ENCODE results near the gene SLC2A5.
A peak's percentile ranks its signal among the peaks of the same experiment; 100 is the strongest.
"Not testable (repeated sequence)": the region's sequence is repeated elsewhere in the genome, so short reads cannot be mapped to it uniquely, and the experiment has no call there.

The SLC2A5 gene

DNA sequence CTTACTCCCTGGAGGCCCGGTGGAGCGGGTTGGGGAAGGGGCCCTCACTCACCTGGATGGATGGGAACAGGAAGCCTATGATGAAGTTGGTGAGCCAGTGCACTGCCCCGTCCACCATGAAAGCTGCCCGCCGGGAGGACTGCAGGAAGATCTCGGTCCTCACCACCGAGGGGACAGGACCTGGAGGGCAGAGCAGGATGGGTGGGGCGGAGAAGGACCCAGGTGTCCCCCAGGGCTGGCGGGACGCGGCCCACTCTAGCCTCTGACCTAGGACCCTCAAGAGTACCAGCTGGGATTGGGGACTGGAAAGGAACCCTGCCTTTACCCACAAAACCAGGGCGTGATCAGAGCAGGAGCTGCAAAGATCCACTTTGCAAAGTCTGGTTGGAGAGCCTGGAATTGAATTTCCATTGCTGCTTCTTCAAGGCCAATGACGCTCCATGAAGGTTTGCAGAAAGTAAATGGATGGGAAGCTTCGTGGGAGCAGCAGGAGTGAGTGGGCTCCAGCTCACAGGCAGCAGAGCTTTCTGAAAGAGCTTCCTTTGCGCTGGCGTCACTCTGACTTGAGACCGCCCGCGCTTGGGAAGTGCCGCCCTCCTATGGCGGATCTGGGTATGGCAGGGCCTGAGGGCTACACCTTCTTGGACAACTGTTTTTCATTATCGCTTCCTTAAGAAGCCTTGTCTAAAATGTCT is 64.6 kb downstream of the SLC2A5 start:
- peak; percentile 82 for DNase-seq

GRCh38 chr1:9004031-9004699 is 65.3 kb downstream of the SLC2A5 start:
- DNase-seq: no peak

DNA sequence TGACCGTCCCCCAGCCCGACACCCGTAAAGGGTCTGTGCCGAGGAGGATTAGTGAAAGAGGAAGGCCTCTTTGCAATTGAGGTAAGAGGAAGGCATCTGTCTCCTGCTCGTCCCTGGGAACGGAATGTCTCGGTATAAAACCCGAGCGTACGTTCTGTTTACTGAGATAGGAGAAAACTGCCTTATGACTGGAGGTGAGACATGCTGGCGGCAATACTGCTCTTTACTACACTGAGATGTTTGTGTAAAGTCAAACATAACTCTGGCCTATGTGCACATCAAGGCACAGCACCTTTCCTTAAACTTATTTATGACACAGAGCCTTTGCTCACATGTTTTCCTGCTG is 67.2 kb downstream of the SLC2A5 start:
- not testable (repeated sequence) for DNase-seq

DNA sequence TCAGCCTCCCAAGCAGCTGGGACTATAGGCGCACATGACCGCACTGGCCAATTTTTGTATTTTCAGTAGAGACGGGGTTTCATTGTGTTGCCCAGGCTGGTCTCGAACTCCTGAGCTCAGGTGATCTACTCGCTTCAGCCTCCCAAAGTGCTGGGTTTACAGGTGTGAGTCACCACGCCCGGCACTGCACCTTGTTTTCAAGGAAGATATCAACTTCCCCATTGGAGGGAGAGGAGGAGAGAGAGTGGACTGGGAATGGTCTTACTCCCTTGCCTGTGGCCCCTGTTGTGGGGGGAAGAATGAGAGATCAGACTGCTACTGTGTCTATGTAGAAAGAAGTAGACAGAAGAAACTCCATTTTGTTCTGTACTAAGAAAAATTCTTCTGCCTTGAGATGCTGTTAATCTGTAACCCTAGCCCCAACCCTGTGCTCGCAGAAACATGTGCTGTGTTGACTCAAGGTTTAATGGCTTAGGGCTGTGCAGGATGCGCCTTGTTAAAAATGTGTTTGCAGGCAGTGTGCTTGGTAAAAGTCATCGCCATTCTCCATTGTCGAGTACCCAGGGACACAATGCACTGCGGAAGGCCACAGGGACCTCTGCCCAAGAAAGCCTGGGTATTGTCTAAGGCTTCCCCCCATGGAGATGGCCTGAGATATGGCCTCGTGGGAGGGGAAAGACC is 67.8 kb downstream of the SLC2A5 start:
- not testable (repeated sequence) for DNase-seq

- DNase-seq: not testable (repeated sequence)
Measured at GRCh38 chr1:8993962-8994675, 75.3 kb downstream of the SLC2A5 start.

DNA sequence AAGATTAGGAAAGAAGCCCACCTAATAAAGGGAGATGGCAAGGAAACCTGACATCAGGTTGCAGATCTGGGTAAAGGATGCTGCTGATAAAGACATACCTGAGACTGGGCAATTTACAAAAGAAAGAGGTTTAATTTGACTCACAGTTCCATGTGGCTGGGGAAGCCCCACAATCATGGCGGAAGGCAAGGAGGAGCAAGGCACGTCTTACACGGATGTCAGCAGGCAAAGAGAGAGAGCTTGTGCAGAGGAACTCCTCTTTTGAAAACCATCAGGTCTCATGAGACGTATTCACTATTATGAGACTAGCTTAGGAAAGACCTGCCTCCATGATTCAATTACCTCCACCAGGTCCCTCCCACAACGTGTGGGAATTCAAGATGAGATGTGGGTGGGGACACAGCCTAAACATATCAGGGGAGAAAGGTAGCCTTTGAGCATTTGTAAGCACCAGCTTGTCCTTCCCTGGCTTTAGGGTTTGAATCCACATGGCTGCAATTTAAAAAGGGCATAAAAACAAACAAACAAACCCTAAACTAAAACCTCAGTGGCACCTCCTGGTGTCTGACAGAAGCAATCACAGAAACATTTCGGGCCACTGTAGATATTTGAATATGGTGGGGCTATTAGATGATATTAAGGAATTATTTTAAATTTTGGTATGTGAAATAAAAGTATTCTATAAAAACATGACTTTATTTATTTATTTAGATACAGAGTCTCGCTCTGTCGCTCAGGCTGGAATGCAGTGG is 76.3 kb downstream of the SLC2A5 start:
- no peak for DNase-seq

GRCh38 chr1:8989821-8990220 is 79.6 kb downstream of the SLC2A5 start:
- no peak for DNase-seq

GRCh38 chr1:8989061-8989460 is 80.4 kb downstream of the SLC2A5 start:
- DNase-seq: no peak

GRCh38 chr1:8988618-8988967 is 80.8 kb downstream of the SLC2A5 start:
- no peak for DNase-seq

DNA sequence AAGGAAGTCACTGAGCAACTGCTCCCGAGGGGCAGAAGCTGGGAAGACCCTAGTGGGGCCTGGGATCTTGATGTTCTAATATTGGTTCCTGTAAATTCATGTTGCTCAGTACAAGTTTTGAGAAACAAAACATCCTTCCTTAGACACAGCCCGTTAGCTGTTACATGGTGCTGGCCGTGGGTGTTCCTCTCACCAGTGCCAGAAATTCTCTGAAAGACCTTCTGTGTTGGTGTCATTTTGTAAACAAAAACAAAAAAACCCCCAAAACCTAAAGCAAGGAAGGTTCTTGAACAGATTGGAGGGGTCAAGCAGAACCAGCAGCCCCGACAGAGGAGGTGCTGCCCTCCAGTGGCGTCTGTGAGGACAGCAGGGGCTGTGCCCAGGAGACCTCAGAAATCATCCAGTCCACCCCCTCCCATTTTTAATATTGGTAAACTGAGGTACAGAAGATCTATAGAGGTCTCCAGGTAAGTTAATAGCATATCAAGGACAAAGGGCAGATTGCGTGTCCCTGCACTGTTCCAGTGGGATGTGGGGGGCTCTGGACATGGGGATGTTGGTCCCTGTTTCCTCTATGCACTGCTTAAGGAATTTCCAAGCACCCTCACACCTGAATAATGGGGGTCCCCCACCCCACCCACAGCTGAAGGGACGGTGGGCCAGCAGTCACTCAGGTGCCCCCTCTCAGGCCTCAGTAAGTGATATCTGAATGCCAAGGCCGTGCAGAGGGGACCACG is 81.4 kb downstream of the SLC2A5 start:
- DNase-seq: peak; percentile 63

DNA sequence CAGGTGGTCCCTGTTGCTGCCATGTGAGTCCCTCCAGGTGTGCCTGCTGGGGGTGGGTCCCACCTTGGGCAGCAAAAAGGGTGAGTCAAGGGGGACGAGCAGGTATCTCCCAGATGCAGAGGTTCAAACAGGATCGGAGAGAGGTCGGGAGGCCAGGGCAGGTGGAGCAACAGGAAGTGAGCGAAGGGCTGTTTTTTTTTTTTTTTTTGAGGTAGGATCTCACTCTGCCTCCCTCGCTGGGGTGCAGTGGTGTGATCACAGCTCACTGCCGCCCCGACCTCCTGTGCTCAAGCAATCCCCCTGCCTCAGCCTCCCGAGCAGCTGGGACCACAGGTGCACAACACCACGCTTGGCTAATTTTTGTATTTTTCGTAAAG is 82.6 kb downstream of the SLC2A5 start:
- no peak for DNase-seq

DNA sequence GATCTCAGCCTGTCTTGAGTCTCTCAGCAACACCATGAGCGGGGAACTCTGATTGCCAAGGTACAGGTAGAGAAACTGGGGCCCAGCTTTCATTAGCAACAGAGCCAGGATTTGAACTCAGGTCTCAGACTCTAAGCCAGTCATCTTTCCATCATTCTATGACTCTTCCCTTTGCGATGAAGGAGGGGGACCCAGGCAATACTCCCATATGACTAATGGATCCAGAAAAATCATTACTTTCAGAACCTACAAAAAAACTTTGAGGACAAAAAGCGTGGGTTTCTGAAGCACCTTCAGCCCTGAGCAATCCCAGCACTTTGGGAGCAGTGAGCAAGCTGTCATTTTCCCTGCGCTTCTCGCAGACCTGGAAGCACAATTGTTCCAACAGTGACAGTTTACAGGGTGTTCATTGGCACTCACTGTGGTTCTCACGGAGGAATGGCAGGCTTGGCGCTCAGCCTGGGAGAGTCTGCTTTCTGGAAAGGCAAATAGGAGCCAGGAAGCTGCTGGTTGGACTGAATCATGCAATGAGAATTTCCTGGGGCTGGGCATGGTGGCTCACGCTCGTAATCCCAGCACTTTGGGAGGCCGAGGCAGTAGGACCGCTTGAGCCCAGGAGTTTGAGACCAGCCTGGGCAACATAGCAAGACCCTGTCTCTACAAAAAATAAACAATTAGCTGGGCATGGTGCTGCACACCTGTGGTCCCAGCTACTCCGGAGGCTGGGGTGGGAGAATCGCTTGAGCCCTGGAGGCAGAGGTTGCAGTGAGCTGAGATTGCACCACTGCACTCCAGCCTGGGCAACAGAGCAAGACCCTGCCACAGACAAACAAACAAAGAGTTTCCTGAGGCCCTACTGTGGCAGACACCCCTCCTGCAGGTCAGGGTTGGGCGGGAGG is 83.3 kb downstream of the SLC2A5 start:
- DNase-seq: peak; percentile 69

Measured in left hindlimb (tissue), 1 donor.